Measurements from ENCODE around the gene UGT1A8. TPM values are rescaled to one million over a fixed set of nuclear protein-coding genes. Genes with fewer than 3 reads are reported as not detected.

The UGT1A8 gene
- total and polyA plus RNA-seq, 9 donors: not detected

- TF ChIP-seq CTCF (IDR thresholded peaks at IDR 0.05) (no peak), EP300 (IDR thresholded peaks at IDR 0.05) (no peak), POLR2A (IDR thresholded peaks at IDR 0.05) (no peak)
- Histone ChIP-seq H3K27me3 (no peaks in the 10 kb centered on the region), H3K9me3 (no peaks in the 10 kb centered on the region), H3K27ac (no peak overlapping the region), H3K4me1 (ENCODE audit: insufficient read depth) (no peaks in the 10 kb centered on the region), H3K36me3 (no peaks in the 10 kb centered on the region), H3K4me3 (no peak overlapping the region)
- WGBS, 3 donors: 82 to 86% (median 83%) methylated on average over 18 of the region's 18 CpGs
- intact Hi-C loops (cut with DNase I): no loop called here
- no peak for DNase-seq
Observed at GRCh38 chr2:233819884-233820773, 202.7 kb downstream of the UGT1A8 start.

- H3K27ac ChIP-seq: no peak overlapping the region
- TF ChIP-seq POLR2A (IDR thresholded peaks at IDR 0.05) (no peak), EP300 (IDR thresholded peaks at IDR 0.05) (no peak), CTCF (IDR thresholded peaks at IDR 0.05) (no peak)
- H3K27me3 ChIP-seq: no peaks in the 10 kb centered on the region
- 75 to 77% (median 75%) methylated on average over 6 of the region's 6 CpGs for WGBS, 3 donors
- H3K36me3 ChIP-seq: no peaks in the 10 kb centered on the region
- H3K9me3 ChIP-seq: no peaks in the 10 kb centered on the region
- H3K4me1 ChIP-seq (ENCODE audit: insufficient read depth): no peaks in the 10 kb centered on the region
- H3K4me3 ChIP-seq: no peak overlapping the region
- no peak for DNase-seq
- intact Hi-C loops (cut with DNase I): no loop called here
Observed at GRCh38 chr2:233820774-233821105, 203.3 kb downstream of the UGT1A8 start.

- DNase-seq: no peak
- Histone ChIP-seq H3K27me3 (no peaks in the 10 kb centered on the region), H3K36me3 (no peaks in the 10 kb centered on the region), H3K27ac (no peak overlapping the region), H3K9me3 (no peaks in the 10 kb centered on the region), H3K4me3 (no peak overlapping the region), H3K4me1 (ENCODE audit: insufficient read depth) (no peaks in the 10 kb centered on the region)
- intact Hi-C loops (cut with DNase I): no loop called here
- TF ChIP-seq CTCF (IDR thresholded peaks at IDR 0.05): no peak
- TF ChIP-seq EP300 (IDR thresholded peaks at IDR 0.05): no peak
- no peak for TF ChIP-seq POLR2A (IDR thresholded peaks at IDR 0.05)
- WGBS, 3 donors: 86 to 93% (median 89%) methylated on average over 3 of the region's 3 CpGs
Observed at GRCh38 chr2:233821196-233821595, 203.8 kb downstream of the UGT1A8 start.

- no peak for TF ChIP-seq EP300 (IDR thresholded peaks at IDR 0.05)
- TF ChIP-seq CTCF (IDR thresholded peaks at IDR 0.05): no peak
- intact Hi-C loops (cut with DNase I): no loop called here
- DNase-seq: no peak
- Histone ChIP-seq H3K27me3 (no peaks in the 10 kb centered on the region), H3K27ac (no peak overlapping the region), H3K36me3 (no peaks in the 10 kb centered on the region), H3K9me3 (no peaks in the 10 kb centered on the region), H3K4me1 (ENCODE audit: insufficient read depth) (no peaks in the 10 kb centered on the region), H3K4me3 (no peak overlapping the region)
- WGBS, 3 donors: 87 to 92% (median 88%) methylated on average over 8 of the region's 8 CpGs
Observed at GRCh38 chr2:233821709-233822100, 204.3 kb downstream of the UGT1A8 start.

Data from ovary (tissue), 9 donors.